GM21717 (cell line): ENCODE data around the gene SUGCT.
A peak's percentile ranks its signal among the peaks of the same experiment; 100 is the strongest.

ENCODE experiments used
- ATAC-seq: cut with Tn5 transposase; IDR thresholded peaks from one replicate; pipeline ENCODE4 v1.9.1; 2021; ENCODE audit warnings: mild to moderate bottlenecking, moderate library complexity; ENCODE audit not compliant: unreplicated experiment

Gene SUGCT

GRCh38 chr7:40706829-40707228 is 572.0 kb downstream of the SUGCT start:
- no peak for ATAC-seq

GRCh38 chr7:40709062-40709964 is 574.5 kb downstream of the SUGCT start:
- ATAC-seq, result peak; percentile 56

- ATAC-seq, result no peak
Observed at GRCh38 chr7:40711706-40712105, 576.9 kb downstream of the SUGCT start.

GRCh38 chr7:40714363-40715052 is 579.7 kb downstream of the SUGCT start:
- ATAC-seq, result no peak

- no peak for ATAC-seq
Observed at GRCh38 chr7:40715053-40715430, 580.2 kb downstream of the SUGCT start.

- no peak for ATAC-seq
Observed at GRCh38 chr7:40716052-40716451, 581.2 kb downstream of the SUGCT start.

- ATAC-seq, result peak; percentile 78
Observed at GRCh38 chr7:40717242-40717641, 582.4 kb downstream of the SUGCT start.

- no peak for ATAC-seq
Observed at GRCh38 chr7:40720416-40720815, 585.6 kb downstream of the SUGCT start.

GRCh38 chr7:40721342-40721949 is 586.6 kb downstream of the SUGCT start:
- no peak for ATAC-seq

GRCh38 chr7:40722242-40722641 is 587.4 kb downstream of the SUGCT start:
- no peak for ATAC-seq

- no peak for ATAC-seq
Observed at GRCh38 chr7:40723829-40724228, 589.0 kb downstream of the SUGCT start.

GRCh38 chr7:40726559-40726958 is 591.8 kb downstream of the SUGCT start:
- ATAC-seq, result no peak

- ATAC-seq, result no peak
Observed at GRCh38 chr7:40733114-40733513, 598.3 kb downstream of the SUGCT start.

GRCh38 chr7:40733578-40733977 is 598.8 kb downstream of the SUGCT start:
- ATAC-seq, result no peak

- ATAC-seq, result no peak
Observed at GRCh38 chr7:40739257-40739656, 604.5 kb downstream of the SUGCT start.

- no peak for ATAC-seq
Observed at GRCh38 chr7:40742270-40742669, 607.5 kb downstream of the SUGCT start.

- no peak for ATAC-seq
Observed at GRCh38 chr7:40746841-40747556, 612.2 kb downstream of the SUGCT start.

GRCh38 chr7:40747856-40748255 is 613.1 kb downstream of the SUGCT start:
- no peak for ATAC-seq

GRCh38 chr7:40749877-40750276 is 615.1 kb downstream of the SUGCT start:
- ATAC-seq, result no peak

- ATAC-seq, result no peak
Observed at GRCh38 chr7:40753455-40753854, 618.6 kb downstream of the SUGCT start.

- no peak for ATAC-seq
Observed at GRCh38 chr7:40755438-40755837, 620.6 kb downstream of the SUGCT start.
